Stimulated activated CD8-positive, alpha-beta memory T cell treated with anti-CD3 and anti-CD28 coated beads, Interleukin-7, amount 100 ng/mL, for 24 hours (primary cell): ENCODE data around the gene TNF.
"Not testable (repeated sequence)": the region's sequence is repeated elsewhere in the genome, so short reads cannot be mapped to it uniquely, and the experiment has no call there.

Source experiments
- DNase-seq: peaks from one replicate; pipeline ENCODE4 v3.0.0-alpha.2; 2020; ENCODE audit warnings: low read depth

Gene TNF

DNA sequence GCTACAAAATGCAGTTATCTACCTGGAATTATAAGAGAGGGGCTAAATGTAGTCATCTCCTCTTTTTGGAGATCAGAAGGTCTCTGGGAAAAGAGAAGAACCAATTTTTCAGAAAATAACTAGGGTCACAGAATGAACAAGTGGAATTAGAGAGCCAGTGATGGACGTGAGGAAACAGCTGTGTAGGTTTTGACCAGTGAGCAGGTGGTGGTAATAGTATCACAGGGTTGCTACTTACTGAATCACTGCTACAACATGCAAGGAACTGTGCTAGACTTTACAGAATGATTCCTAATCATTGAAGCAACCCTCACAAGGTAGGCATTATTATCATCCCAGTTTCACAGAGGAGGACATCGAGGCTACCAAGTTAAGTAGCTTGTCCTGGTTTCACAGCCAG, 30.7 kb upstream of the TNF start:
- DNase-seq, result no peak

DNA sequence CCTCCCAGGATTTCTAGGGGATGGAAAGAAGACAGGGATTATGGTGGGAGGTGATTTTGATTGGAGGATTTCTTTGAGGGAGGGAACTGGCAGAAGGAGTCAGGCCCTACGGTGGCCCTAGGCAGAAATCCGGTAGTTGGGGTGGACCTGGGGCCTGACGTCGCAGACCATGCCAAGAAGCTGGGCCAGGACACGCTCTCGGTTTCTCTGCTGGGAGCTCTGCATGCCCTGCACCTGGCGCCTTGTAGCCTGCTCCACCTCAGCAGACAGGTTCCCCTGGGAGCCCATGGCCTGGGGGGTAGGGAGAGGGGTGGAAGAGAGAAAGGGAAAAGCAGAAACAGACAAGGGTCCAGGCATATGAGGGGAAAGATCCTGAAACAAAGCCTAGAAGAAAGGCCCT, 30.1 kb upstream of the TNF start:
- DNase-seq, result no peak

DNA sequence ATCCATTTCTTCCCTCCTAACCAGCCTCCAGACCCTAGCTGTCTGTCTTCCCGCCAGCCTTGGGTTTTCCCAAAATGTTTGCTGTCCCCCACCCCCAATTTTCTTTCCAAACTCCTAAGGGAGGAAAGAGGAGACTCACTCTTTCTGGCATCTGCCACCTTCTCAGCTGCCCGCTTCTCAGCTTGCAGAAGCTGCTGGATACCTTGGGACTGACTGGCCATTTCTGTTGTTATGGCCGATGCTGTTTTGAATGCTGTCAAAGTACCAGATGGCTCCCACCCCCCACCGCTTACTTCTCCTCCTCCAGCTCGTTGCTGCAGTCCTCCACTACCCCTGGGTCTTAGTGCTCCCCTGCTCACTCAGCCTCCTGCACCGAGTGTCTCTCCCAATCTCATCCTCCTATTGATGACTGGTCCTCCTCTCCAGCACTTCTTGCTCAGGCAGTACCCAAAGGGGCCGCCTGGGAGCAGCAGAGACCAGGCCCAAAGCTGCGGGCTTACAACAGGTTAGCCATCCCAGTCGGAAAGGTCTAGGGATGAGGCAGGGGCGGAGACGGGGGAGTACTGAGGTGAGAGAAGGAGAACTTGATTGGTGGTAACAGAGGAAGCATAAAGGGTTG, 28.9 kb upstream of the TNF start, which contains the start of gene ATP6V1G2:
TSS of gene ATP6V1G2 (minus strand) at position 270 of the 619 bp plus-strand sequence. CDS start at position 221, 49 bp downstream.
- peak; percentile 72 for DNase-seq

DNA sequence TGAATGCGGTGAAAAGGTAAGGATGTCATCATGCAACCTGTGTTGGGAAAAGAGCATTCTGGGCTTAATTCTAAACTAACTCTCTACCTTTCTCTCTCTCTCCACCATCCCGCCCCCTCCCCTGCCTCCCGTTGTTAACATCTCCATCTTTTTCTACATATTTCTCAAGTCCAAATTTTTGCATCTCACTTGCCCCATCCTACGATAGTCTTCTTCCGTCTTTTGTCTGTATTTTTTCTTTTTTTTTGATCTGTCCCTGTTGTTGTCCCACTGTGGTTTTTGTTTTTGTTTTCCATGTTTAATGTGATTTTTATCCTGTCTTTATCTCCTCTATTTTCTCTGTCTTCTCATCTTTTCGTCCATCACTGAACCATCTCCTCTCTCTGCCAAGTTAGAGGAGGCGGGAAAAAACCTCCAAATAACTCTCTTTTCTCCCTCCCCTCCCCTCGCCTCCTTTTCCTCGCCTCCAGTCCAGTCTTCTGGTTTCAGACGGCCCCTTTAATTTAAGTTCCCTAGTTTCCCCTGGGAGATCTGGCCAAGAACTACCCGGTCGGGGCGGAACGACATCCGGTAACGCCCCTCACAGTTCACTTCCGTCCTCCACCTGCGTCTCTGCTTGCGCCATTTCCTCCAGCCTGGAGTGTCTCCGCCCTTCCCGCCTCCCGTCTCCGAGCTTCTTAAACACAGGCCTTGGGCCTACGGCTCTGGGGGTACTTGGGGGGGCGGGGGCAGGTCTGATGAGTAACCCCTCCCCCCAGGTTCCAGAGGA, 28.2 kb upstream of the TNF start, which contains the start of gene NFKBIL1:
TSS of gene NFKBIL1 (plus strand) at position 651 of the 769 bp plus-strand sequence. CDS start at position 738, 87 bp downstream.
- DNase-seq, result peak; percentile 78

DNA sequence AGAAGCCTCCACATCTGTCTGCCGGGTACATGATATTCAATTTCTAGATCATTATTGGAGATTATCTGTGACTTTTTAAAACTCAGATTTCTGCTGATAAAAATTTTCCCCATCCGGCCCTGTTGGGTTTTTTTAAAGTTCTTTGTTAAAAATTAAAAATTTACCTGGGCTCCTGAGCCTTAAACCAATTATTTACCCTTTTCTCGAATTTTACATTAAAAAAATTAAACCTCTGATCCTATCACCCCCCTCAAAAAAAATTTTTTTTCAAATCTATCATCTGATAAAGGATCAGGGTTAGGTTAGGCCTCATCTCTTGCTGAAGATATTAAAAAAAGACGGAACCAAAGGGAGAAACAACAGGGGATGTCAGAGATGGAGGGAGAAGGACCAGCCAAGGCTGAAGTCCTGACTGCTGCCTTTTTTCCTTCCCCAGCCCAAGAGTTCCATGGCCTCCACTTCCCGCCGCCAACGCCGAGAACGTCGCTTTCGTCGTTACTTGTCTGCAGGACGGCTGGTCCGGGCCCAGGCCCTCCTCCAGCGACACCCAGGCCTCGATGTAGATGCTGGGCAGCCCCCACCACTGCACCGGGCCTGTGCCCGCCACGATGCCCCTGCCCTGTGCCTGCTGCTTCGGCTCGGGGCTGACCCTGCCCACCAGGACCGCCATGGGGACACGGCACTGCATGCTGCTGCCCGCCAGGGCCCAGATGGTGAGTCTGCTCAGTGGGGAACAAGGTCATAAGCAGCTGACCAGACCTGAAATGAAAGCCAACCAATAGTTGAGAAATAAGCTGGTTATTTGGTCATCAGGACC, 27.4 kb upstream of the TNF start:
- no peak for DNase-seq

DNA sequence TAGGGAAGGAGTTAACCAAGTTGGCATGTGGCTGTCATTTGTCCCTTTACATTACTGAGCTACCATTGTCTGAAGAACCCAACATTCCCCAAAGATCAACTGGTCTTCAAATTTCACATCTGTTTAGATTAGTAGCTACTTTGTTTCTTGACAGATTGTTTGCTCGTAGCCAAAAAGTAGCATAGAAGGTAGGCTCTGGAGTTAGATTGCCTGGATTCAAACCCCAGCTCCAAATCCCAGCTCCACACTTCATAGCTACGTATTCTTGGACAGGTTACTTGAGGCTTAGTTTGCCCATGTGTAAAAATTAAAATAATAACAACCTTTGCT, 26.9 kb upstream of the TNF start:
- no peak for DNase-seq

DNA sequence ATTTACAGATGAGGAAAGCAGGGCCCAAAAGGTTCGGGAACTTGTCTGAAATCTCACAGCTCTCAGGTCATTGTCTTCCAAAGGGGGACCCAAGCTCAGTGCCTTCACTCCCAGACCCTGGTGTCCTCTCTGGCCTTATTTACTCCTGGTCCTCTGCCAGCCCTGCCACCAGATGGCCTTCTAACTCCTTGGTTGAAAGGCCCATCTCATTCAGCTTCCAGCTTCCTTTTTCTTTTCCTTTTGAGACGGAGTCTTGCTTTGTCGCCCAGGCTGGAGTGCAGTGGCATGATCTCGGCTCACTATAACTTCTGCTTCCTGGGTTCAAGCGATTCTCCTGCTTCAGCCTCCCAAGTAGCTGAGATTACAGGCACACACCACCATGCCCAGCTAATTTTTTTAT, 24.0 kb upstream of the TNF start:
- not testable (repeated sequence) for DNase-seq

DNA sequence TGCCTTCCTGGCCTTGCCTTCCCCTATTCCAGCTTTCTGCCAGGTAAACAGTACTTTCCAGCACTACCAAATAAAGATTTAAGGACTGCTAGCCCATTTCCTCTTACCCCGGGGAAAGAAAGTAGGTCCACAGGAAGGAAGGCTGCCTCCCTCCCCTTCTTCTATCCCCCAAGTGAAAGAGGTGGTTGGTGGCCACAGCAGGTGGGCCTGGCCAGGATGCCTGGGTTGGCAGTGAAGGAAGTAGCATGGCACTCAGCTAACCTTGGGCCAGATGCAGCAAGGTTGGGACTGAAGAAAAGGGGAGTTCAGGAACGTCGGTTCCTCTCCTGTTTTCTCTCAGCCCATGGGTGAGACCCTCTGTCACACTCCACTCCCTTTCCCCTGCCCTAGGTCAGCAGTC, 19.1 kb upstream of the TNF start:
- no peak for DNase-seq

DNA sequence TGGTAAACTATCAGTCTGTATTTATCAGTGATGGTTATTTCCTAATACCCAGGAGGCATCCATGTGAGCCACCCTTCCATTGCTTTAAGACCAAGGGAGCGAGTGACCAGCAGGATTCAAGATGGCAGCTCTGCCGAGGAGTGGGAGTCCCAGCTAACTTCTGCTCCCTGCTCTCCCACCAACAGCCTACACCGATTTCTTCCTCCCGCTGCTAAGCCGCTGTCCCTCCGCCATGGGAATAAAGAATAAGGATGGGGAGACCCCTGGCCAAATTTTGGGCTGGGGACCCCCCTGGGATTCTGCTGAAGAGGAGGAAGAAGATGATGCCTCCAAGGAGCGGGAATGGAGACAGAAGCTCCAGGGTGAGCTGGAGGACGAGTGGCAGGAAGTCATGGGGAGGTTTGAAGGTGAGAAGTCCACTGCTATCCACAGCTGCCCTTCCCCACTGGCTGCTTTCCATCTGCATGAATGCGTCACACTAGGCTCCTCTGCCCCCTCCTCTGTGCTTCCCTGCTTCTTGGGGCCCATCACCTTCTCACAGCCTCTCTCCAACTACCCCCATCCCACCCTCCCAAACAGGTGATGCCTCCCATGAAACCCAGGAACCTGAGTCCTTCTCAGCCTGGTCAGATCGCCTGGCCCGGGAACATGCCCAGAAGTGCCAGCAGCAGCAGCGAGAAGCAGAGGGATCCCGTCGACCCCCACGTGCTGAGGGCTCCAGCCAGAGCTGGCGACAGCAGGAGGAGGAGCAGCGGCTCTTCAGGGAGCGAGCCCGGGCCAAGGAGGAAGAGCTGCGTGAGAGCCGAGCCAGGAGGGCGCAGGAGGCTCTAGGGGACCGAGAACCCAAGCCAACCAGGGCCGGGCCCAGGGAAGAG, 17.7 kb upstream of the TNF start:
- DNase-seq, result no peak

DNA sequence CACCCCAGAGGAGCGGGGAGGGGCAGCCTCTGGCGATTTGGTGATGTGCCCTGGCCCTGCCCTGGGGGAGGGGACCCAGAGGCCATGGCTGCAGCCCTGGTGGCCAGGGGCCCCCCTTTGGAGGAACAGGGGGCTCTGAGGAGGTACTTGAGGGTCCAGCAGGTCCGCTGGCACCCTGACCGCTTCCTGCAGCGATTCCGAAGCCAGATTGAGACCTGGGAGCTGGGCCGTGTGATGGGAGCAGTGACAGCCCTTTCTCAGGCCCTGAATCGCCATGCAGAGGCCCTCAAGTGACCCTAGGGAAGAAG, 17.1 kb upstream of the TNF start:
- no peak for DNase-seq

DNA sequence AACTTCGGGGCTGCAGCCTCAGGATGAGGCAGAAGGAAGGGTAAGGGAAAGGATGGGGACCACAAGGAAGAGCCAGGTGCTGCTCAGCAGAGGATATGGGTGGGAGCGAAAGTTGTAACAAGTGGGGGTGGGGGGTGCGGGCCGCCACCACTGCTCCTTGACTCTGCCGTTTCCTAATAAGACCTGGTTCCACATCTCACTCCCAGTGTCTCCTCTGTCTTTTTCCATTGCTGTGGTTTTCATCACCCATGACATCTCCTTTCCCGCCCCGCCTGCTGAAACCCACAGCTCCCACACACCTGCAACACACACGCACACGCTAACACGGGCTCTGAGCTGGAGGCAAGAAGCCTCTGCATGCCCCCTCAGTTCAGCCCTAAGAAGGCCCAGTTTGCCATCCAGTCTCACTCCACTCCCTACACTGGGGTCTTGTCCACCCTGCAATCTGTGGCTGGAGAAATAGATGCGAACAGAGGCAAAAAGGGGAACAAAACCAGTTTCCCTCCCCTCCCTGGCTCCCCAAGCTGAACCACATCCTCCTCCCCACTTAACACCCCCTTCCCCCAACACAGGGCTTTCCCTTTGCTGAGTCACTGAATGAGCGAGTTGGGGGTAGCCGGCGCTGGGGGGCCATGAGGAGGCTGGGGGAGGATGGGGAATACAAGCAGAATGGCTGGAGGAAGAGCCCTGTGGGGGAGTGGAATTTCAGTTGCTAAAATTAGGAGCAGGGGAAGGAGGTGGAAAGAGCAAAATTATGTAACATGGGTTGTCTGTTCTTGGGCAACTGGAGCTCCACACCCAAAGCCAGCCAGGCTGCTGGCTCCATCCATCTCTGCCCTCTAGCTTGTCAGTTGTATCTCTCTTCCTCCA, 16.5 kb upstream of the TNF start:
- DNase-seq, result no peak

DNA sequence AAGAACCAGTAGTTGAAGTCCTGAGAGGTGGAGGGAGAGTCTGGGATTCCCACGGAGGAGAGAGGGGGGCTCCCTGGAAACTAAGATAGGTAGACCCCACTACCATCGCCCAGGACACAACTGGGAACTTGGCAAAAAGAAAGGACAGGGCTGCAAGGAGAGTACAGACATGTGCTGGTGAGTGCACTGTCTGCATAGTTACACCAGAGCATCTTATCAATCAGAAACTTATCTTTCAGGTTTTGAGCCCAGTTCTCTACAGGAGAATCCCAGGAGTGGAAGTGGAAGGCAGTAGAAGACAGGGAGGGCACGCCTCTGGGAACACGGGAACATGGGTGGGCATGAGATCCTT, 15.8 kb upstream of the TNF start:
- no peak for DNase-seq

DNA sequence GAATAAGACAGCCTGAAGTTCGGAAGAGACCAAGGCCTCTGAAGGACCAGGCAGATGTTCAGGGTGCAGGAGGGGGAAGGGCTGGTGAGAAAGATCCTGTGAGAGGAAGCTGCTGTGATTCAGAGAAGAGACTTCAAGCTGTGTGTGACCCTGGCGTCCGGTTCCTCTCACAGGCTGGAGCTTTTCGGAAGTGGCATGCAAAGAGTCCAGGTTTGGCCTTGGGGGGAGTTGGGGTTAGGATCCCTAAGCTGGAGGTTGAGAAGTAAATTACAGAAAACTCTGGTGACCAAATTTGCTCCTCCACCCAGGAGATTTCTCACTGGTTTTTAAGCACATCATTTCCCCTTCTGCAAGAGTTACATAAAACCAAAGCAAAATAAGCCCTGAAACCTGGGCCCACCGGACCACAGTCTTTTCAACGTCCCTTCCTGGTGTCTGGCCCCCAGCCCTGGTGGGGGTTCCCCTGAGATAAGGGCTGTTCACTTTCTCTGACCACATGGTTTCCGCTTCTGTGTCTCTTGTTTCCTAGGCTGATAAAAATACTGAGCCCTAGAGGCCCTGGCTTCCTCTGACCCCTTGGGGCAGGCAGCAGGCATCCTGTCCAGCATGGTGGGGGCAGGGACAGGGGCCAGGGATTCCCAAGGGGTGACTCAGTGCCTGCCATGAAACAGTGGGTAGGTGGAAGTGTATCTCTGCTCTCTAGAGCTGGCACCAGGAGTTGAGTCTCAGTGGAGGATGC, 15.2 kb upstream of the TNF start:
- DNase-seq, result no peak

DNA sequence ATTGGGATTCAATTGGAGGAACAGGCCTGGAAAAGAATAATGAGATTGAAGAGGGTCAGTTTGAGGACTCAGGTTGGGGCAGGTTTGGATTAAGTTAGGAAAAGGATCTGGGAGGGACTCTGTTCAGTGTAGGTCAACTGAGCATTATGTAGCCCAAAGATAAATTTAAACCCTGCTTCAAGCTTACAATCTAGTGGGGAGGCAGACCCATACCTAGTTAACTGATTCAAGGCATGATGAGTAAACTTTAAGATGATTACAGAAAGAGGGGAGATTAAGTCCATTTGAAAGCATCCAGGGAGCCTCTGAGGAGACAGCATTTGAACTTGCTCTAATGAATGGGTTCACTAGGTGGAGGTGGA, 14.7 kb upstream of the TNF start:
- no peak for DNase-seq

DNA sequence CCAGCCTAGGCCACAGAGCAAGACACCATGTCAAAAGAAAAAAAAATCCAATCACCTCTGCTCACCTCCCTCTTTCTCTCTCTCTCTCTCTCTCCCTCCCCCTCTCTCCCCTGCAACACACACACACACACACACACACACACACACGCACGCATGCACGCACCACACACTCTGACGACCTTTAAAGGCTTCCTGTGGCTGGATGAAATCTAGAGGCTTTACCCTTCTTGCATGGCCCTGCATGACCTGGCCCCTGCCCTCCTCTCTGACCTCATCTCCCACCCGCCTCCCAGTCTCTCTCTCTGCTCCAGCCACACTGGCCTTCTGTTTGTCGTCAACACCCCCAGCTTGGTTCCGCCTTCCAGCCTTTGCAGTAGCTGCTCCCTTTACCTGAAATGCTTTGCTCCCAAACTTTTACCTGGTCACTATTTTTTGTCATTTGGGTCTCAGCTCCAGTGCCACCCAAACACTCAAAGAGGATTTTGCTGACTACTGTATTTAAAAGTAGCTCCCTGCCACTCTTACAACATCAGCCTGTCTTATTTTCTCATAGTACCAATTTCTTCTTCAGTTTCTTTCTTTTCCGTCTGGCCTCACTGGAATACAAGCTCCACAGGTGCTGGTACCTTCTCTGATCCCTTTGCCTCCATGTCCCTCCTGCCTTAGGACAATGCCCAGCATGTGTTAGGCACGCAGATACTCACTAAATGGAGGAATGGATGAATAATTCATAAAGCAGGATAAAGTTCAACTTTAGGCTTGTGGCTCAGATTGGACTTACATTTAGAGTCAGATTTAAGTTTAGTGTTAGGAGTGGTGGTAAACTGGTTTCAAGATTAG, 7.6 kb upstream of the TNF start:
- DNase-seq, result no peak

DNA sequence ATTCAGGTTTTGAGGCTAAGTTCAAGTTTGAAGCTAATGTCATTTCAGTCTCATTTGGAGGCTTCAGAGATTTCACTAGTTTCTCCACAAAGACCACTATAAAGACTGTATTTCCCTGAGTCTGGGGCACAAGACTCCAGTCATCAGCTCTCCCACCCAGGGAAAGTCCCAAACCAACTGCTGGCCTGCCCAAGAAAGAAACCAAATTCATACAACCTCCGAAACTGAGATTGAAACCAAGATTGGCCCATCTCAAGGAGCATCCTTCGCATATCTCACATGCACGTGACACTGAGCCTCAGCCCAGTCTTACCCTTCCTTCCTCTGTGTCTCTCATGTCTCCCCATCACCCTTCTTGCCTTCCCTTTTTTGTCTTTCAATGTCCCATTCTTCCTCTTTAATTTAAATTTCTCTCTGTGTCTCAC, 6.8 kb upstream of the TNF start:
- no peak for DNase-seq

DNA sequence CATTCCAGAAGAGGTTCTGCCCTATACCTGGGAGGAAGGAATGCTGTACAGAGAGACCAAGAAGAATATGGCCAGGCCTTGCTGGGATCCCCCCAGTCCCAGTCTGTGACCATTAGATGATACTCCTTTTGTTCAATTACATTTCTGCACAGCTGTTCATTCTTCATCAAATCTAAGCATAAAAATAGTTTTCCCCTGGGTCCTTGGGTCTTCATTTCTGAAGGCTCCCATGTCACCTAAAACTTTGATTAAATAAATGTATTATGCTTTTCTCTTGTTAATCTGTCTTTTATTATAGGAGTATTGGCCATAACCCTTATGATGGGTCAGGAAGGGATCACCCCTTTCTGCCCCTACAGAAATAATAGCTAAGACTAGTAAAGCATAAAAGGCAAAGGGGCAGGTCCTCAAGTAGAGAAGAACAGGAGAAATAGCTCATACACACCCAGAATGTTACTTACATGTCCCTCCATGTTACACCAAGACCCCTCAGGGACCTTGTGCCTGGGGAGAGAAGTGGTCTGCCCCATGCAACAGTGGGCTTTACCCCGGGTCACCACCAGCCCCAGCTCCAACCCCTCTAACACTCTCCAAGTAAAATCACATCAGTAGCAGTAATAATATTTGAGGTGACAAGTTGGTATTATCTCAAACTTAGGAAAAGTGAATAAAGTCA, 5.4 kb upstream of the TNF start:
- no peak for DNase-seq

DNA sequence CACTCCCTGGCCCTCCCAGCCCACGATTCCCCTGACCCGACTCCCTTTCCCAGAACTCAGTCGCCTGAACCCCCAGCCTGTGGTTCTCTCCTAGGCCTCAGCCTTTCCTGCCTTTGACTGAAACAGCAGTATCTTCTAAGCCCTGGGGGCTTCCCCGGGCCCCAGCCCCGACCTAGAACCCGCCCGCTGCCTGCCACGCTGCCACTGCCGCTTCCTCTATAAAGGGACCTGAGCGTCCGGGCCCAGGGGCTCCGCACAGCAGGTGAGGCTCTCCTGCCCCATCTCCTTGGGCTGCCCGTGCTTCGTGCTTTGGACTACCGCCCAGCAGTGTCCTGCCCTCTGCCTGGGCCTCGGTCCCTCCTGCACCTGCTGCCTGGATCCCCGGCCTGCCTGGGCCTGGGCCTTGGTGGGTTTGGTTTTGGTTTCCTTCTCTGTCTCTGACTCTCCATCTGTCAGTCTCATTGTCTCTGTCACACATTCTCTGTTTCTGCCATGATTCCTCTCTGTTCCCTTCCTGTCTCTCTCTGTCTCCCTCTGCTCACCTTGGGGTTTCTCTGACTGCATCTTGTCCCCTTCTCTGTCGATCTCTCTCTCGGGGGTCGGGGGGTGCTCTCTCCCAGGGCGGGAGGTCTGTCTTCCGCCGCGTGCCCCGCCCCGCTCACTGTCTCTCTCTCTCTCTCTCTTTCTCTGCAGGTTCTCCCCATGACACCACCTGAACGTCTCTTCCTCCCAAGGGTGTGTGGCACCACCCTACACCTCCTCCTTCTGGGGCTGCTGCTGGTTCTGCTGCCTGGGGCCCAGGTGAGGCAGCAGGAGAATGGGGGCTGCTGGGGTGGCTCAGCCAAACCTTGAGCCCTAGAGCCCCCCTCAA, 3.1 kb upstream of the TNF start, which contains the start of gene LTA:
TSS of gene LTA (plus strand) at position 249 of the 871 bp plus-strand sequence. CDS start at position 703, 454 bp downstream.
- no peak for DNase-seq
